ENCODE data around the gene FOXN3. TPM values are rescaled to one million over a fixed set of nuclear protein-coding genes. Genes with fewer than 3 reads are reported as not detected.

Gene FOXN3
- total RNA-seq, 2 experiments from 2014 or later: 124 to 127 TPM

DNA sequence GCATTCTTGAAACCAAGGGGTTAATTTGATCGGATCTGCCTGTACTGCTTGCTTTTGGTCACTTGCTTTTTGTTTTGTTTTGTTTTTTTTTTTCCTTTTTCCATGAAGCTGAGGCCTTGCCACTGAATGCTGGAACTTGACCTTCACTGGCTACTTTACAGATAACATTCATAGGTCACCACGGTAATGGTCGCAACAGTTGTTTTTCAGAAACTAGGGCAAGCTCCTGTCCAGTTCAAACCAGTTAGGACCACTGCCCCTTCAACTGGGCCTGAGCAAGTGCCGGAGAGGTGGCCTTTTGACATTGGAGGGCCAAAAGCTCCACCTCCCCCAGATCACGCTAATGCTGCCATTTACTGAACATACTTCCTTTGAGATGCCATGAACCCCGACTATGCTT, 147.6 kb downstream of the FOXN3 start:
- DNase-seq (no peak), ATAC-seq (ENCODE audit: poor library complexity) (no peak)
- H3K36me3 ChIP-seq (ENCODE audit: insufficient read depth, low read length): peaks cover 9% of the 10 kb centered on the region
- ChIA-PET CTCF (no interaction called here), POLR2A (no interaction called here)
- no peak overlapping the region for H3K4me3 Mint-ChIP-seq
- no peaks in the 10 kb centered on the region for H3K9me3 ChIP-seq (ENCODE audit: control insufficient read depth in 1 of 2, insufficient read depth in 1 of 2, low read length in 2 of 2)
- peaks cover 11% of the 10 kb centered on the region for H3K4me1 ChIP-seq (ENCODE audit: insufficient read depth, low read length)
- no peaks in the 10 kb centered on the region for H3K9me3 Mint-ChIP-seq
- H3K27ac Mint-ChIP-seq: no peak overlapping the region
- peaks cover 25% of the 10 kb centered on the region for H3K36me3 Mint-ChIP-seq (ENCODE audit: low read depth)
- intact Hi-C loops (cut with DNase I, micrococcal nuclease): no loop called here
- H3K4me3 ChIP-seq (ENCODE audit: low read length): no peak overlapping the region
- H3K4me1 Mint-ChIP-seq (ENCODE audit: low read depth): peaks cover 83% of the 10 kb centered on the region
- TF ChIP-seq, protein P1, sequence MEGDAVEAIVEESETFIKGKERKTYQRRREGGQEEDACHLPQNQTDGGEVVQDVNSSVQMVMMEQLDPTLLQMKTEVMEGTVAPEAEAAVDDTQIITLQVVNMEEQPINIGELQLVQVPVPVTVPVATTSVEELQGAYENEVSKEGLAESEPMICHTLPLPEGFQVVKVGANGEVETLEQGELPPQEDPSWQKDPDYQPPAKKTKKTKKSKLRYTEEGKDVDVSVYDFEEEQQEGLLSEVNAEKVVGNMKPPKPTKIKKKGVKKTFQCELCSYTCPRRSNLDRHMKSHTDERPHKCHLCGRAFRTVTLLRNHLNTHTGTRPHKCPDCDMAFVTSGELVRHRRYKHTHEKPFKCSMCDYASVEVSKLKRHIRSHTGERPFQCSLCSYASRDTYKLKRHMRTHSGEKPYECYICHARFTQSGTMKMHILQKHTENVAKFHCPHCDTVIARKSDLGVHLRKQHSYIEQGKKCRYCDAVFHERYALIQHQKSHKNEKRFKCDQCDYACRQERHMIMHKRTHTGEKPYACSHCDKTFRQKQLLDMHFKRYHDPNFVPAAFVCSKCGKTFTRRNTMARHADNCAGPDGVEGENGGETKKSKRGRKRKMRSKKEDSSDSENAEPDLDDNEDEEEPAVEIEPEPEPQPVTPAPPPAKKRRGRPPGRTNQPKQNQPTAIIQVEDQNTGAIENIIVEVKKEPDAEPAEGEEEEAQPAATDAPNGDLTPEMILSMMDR (IDR thresholded peaks at IDR 0.05): no peak
- H3K27me3 ChIP-seq (ENCODE audit: control insufficient read depth in 1 of 2, insufficient read depth in 2 of 2, low read length in 2 of 2): no peaks in the 10 kb centered on the region
- no peaks in the 10 kb centered on the region for H3K27me3 Mint-ChIP-seq
- no peak overlapping the region for H3K27ac ChIP-seq (ENCODE audit: low read depth in 1 of 2, low read length in 2 of 2)

DNA sequence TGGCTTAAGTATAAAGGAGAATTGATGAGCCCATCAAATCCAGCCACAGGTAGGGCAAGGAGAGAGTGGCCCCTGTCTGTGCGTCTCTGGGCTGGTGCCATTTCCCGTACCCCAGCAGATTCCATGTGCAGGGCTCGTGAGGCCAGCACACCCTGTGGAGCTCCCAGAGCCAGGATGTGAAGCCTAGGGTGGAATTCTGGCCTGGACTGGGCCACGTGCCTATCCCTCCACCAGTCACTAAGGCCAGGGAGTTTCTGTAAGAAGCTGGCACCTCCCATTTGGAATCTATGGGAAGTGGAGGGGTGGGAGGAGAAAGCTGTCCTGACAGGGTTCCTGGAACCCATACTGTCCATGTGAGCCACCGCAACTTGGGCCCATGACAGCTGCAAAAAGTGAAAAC, 148.5 kb downstream of the FOXN3 start:
- peaks cover 11% of the 10 kb centered on the region for H3K4me1 ChIP-seq (ENCODE audit: insufficient read depth, low read length)
- H3K27ac Mint-ChIP-seq: no peak overlapping the region
- H3K9me3 Mint-ChIP-seq: no peaks in the 10 kb centered on the region
- H3K27me3 ChIP-seq (ENCODE audit: control insufficient read depth in 1 of 2, insufficient read depth in 2 of 2, low read length in 2 of 2): no peaks in the 10 kb centered on the region
- ATAC-seq (ENCODE audit: poor library complexity) (no peak), DNase-seq (no peak)
- peaks cover 83% of the 10 kb centered on the region for H3K4me1 Mint-ChIP-seq (ENCODE audit: low read depth)
- intact Hi-C loops (cut with DNase I, micrococcal nuclease): no loop called here
- TF ChIP-seq, protein P1 (IDR thresholded peaks at IDR 0.05): no peak
- no peak overlapping the region for H3K4me3 ChIP-seq (ENCODE audit: low read length)
- H3K36me3 Mint-ChIP-seq (ENCODE audit: low read depth): peaks cover 31% of the 10 kb centered on the region
- CTCF ChIA-PET: no interaction called here
- H3K4me3 Mint-ChIP-seq: no peak overlapping the region
- no peak overlapping the region for H3K27ac ChIP-seq (ENCODE audit: low read depth in 1 of 2, low read length in 2 of 2)
- peaks cover 7% of the 10 kb centered on the region for H3K36me3 ChIP-seq (ENCODE audit: insufficient read depth, low read length)
- H3K27me3 Mint-ChIP-seq: no peaks in the 10 kb centered on the region
- POLR2A ChIA-PET: no interaction called here
- no peaks in the 10 kb centered on the region for H3K9me3 ChIP-seq (ENCODE audit: control insufficient read depth in 1 of 2, insufficient read depth in 1 of 2, low read length in 2 of 2)

DNA sequence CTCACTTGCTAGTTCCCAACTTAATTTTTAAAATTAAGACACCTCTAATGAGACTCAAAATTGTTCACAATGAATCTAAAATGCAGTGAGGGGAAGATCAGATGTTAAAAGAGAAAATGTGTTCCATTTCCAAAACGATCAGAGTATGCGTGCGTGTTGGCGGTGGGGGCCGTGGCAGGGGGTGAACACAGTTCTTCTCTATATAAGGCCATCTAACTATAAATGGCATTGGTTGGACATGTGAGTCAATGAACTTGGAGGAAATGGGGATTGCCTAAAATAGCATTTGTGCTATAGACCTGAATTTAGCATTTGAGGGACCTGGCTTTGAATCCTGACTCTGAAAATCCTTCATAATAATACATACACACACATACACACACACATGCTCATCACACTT, 149.4 kb downstream of the FOXN3 start:
- H3K4me3 ChIP-seq (ENCODE audit: low read length): no peak overlapping the region
- ChIA-PET POLR2A (no interaction called here), CTCF (no interaction called here)
- ATAC-seq (ENCODE audit: poor library complexity) (no peak), DNase-seq (no peak)
- no peak overlapping the region for H3K27ac ChIP-seq (ENCODE audit: low read depth in 1 of 2, low read length in 2 of 2)
- TF ChIP-seq, protein P1 (IDR thresholded peaks at IDR 0.05): no peak
- H3K27me3 ChIP-seq (ENCODE audit: control insufficient read depth in 1 of 2, insufficient read depth in 2 of 2, low read length in 2 of 2): no peaks in the 10 kb centered on the region
- no peaks in the 10 kb centered on the region for H3K9me3 ChIP-seq (ENCODE audit: control insufficient read depth in 1 of 2, insufficient read depth in 1 of 2, low read length in 2 of 2)
- H3K27me3 Mint-ChIP-seq: no peaks in the 10 kb centered on the region
- no peak overlapping the region for H3K27ac Mint-ChIP-seq
- H3K36me3 ChIP-seq (ENCODE audit: insufficient read depth, low read length): peaks cover 4% of the 10 kb centered on the region
- peaks cover 83% of the 10 kb centered on the region for H3K4me1 Mint-ChIP-seq (ENCODE audit: low read depth)
- H3K36me3 Mint-ChIP-seq (ENCODE audit: low read depth): peaks cover 35% of the 10 kb centered on the region
- no peak overlapping the region for H3K4me3 Mint-ChIP-seq
- H3K9me3 Mint-ChIP-seq: no peaks in the 10 kb centered on the region
- H3K4me1 ChIP-seq (ENCODE audit: insufficient read depth, low read length): peaks cover 7% of the 10 kb centered on the region
- intact Hi-C loops (cut with DNase I, micrococcal nuclease): no loop called here
